ENCODE data around the gene FCF1.

The FCF1 gene

GRCh38 chr14:74786796-74787315, 73.9 kb downstream of the FCF1 start:
- TF ChIP-seq ZFX (IDR thresholded peaks at IDR 0.05; ENCODE audit: borderline replicate concordance), result no peak
- TF ChIP-seq, protein P1, sequence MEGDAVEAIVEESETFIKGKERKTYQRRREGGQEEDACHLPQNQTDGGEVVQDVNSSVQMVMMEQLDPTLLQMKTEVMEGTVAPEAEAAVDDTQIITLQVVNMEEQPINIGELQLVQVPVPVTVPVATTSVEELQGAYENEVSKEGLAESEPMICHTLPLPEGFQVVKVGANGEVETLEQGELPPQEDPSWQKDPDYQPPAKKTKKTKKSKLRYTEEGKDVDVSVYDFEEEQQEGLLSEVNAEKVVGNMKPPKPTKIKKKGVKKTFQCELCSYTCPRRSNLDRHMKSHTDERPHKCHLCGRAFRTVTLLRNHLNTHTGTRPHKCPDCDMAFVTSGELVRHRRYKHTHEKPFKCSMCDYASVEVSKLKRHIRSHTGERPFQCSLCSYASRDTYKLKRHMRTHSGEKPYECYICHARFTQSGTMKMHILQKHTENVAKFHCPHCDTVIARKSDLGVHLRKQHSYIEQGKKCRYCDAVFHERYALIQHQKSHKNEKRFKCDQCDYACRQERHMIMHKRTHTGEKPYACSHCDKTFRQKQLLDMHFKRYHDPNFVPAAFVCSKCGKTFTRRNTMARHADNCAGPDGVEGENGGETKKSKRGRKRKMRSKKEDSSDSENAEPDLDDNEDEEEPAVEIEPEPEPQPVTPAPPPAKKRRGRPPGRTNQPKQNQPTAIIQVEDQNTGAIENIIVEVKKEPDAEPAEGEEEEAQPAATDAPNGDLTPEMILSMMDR (IDR thresholded peaks at IDR 0.05), result no peak

More at GRCh38 chr14:74786796-74787315, 73.9 kb downstream of the FCF1 start:
- no peak overlapping the region for H3K27ac ChIP-seq

Measured in 22Rv1 (cell line).